GM19438 (cell line): ENCODE data around the gene RIPOR3.
"Not testable (repeated sequence)": the region's sequence is repeated elsewhere in the genome, so short reads cannot be mapped to it uniquely, and the experiment has no call there.

Experiments
- ATAC-seq: cut with Tn5 transposase; IDR thresholded peaks from one replicate; pipeline ENCODE4 v1.9.1; 2021; ENCODE audit warnings: low read depth; ENCODE audit not compliant: unreplicated experiment

RIPOR3 gene

GRCh38 chr20:50666709-50667298 lies 24.5 kb downstream of the RIPOR3 start:
- no peak for ATAC-seq

GRCh38 chr20:50664254-50664653 lies 27.1 kb downstream of the RIPOR3 start:
- no peak for ATAC-seq

DNA sequence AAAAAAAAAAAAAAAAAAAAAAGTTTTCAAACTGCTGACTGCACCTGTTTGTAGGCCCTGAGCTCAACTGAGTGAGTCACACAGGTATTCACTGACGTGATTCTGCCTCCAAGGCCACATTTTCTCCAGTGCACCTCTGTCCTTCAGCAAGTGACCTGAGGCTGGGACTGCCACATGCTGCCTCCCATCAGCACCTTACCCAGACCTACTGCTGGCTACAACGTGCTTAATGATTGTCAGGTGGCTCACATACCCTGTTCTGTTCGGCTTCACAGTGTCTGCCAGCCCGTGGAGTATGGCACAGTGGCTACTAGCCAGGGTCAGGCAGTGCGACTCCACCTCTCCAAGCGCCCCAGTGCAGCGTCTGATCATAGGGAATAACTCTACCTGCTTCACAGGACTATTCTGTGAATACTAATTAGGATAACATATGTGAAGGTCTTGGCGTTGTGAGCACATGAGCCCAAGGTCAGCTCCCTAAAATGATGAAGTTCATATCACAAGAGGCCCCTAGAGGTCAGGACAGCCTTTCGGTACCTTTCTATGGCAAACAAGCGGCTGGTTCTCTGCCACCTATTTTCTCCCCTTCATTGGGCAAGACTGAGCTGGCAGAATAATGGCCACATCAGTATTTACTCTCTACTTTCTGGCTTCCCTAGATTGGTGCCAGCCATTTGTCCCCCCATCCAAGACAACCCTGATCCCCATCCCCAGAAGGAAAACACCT lies 28.1 kb downstream of the RIPOR3 start:
- ATAC-seq, result no peak

DNA sequence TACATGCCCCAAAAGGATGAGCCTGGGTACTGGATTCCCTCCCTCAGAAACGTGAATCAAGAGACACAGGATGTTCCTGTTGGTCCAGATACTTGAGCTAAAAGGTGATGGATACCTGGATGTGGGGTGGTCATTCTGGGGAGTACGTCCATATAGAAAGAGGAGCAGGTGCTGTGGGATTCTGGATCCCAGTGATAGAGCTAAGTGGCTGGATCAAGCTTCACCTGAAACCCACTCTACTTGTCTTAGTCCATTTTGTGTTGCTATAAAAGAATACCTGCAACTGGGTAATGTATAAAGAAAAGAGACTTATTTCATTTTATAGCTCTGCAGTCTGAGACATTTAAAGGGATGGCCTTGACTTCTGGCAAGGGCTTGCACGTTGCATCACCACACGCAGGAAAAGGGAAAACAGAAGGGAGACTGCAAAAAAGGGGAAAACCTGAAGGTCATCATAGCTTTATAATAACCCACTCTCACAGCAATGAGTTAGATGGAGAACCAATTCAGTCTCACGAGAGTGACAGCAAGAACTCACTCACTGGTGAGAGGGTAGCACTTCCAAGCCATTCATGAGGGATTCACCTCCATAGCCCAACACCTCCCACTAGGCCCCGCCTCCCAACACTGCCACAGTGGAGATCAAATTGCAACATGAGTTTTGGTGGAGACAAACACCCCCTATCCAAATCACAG lies 31.2 kb downstream of the RIPOR3 start:
- no peak for ATAC-seq

DNA sequence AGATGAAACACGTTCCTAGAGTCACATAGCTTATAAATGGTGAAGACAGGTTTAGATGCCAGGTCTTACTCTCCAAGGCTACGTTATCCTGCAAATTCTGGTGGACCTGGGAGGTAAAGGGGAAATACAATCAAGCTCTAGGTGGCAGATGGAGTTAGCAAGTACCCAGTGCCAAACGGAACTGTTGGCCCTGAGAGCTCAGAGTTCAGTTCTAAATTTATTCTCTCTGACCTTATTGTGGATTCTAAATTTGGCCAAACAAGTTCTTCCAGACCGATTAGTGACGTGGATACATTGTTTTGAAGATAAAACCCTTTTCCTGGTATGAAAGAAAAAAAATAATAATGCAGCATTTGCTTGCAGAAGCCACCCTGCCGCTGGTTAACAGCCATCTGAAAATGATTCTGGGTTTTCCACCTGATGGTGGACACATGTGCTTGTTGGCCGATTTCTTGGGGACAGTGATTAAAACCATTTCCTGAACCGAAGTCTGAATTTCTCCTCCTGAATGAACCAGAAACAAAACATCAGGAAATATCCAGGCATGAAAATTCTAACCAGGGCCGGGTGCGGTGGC lies 32.5 kb downstream of the RIPOR3 start:
- no peak for ATAC-seq

- no peak for ATAC-seq
Measured at GRCh38 chr20:50655311-50655880, 35.9 kb downstream of the RIPOR3 start.

- ATAC-seq, result no peak
Measured at GRCh38 chr20:50654904-50655303, 36.4 kb downstream of the RIPOR3 start.

- ATAC-seq, result no peak
Measured at GRCh38 chr20:50652702-50653294, 38.5 kb downstream of the RIPOR3 start.

- ATAC-seq, result no peak
Measured at GRCh38 chr20:50651676-50652075, 39.7 kb downstream of the RIPOR3 start.

DNA sequence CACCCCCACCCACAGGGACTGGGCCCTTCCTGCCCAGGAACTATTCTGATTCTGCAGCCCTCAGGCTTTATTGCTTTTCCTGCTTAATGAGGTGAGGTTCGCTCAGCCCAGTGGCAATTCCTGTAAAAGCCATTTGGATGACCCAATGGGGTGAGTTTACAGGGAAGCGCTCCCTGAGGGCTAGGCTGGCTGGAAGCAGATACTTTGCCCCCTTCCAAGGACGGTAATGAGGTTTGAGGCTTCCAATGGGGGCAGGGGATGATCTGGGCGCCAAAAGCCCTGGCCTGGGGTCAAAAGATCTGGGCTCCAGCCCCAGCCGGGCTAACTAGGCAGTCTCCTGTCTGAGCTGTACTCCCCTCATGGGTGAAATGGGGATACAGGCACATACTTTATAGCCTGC lies 41.8 kb downstream of the RIPOR3 start:
- no peak for ATAC-seq

GRCh38 chr20:50648651-50649050 lies 42.7 kb downstream of the RIPOR3 start:
- no peak for ATAC-seq

GRCh38 chr20:50646483-50646996 lies 44.8 kb downstream of the RIPOR3 start:
- ATAC-seq, result no peak

GRCh38 chr20:50645253-50646068 lies 45.9 kb downstream of the RIPOR3 start:
- ATAC-seq, result no peak

DNA sequence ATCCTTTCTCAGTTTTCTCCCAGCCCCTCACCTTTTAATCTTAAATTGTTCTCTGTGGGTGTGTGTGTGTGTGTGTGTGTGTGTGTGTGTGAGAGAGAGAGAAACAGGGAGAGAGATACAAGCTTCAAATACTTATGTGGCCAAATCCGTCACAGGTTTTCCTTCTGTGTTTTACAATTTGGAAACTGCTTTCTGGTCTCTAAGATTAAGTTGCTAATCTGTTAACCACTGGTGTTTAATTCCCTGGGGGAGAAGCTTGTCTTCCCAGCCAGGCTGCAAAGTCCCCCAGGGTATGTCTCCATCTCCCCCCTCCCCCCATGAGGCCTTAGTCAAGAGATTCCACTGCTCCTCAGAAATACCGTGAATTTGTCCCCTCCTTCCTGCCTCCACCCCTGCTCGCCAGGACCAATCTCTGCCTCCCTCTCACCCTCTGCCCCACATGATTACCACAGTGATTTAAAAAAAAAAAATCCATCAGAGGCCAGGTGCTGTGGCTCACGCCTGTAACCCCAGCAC lies 49.0 kb downstream of the RIPOR3 start:
- ATAC-seq, result no peak

GRCh38 chr20:50641625-50642287 lies 49.6 kb downstream of the RIPOR3 start:
- not testable (repeated sequence) for ATAC-seq

GRCh38 chr20:50639971-50640711 lies 51.2 kb downstream of the RIPOR3 start:
- ATAC-seq, result not testable (repeated sequence)

DNA sequence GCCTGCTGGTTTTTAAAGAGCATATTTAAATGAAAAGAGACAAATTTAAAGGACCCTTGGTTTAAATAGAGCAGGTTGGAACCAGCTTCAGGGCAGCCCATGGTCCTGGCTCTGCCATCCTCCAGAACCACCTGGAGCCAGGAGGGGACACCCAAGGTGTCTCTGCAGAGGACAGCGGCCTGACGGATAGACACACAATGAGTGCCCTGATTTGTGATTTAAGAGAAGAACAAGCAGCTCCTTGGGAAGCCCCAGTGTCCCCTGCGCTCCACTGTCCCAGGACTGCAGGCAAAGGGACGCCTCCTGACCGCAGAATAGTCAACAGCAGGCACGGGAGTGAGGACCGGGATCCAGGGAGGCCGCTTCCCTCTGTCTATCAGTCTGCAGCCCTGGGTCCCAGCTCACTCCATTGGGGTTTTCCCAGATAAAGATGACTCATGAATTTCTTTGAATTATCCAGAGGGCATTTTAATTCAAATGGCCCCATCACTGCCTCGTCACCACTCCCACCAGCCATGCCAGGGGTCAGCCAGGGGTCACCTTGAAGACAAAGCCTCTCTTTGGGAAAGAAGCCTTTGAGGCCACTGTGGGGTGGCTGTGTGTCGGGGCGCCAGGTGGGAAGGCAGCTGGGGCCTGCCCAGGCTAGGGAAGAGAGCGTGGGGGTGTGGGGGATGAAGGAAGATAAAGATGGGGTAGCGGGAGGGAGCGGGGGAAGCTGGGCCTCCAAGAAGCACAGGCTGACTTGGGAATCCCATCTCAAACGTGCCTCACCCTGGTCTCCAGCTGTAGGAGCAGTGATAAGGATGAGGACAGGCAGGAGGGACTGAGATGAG lies 53.1 kb downstream of the RIPOR3 start:
- not testable (repeated sequence) for ATAC-seq
